Measurements from ENCODE around the gene BANP.

- TF ChIP-seq MXI1 (IDR thresholded peaks at IDR 0.05; ENCODE audit: low read depth, low read length): no peak
- TF ChIP-seq GATA2 (CRISPR knock-in tag; IDR thresholded peaks at IDR 0.05): no peak
- TF ChIP-seq CTCF (IDR thresholded peaks at IDR 0.05): no peak
- no peak for TF ChIP-seq NRF1 (IDR thresholded peaks at IDR 0.05; ENCODE audit: low read depth, low read length)
- TF ChIP-seq JUND (IDR thresholded peaks at IDR 0.05): no peak
Measured at GRCh38 chr16:88007321-88007731, 56.1 kb downstream of the BANP start.
